Parathyroid adenoma (tissue), 2 donors: ENCODE data around the gene ATRIP.

Experiments
- H2AFZ ChIP-seq: fragments of 300-600 bp; sonication (generic); one replicate; pipeline ENCODE4 v1.7.0; 2017; ENCODE audit warnings: antibody characterized with exemption, mild to moderate bottlenecking
- H3K27ac ChIP-seq: fragments of 300-600 bp; sonication (generic); one replicate; pipeline ENCODE4 v1.7.0; 2017
- H3K27me3 ChIP-seq: fragments of 300-600 bp; sonication (generic); one replicate; pipeline ENCODE4 v1.7.0; 2017; ENCODE audit warnings: low read length; ENCODE audit not compliant: control insufficient read depth, insufficient read depth
- H3K36me3 ChIP-seq: fragments of 300-600 bp; sonication (generic); one replicate; pipeline ENCODE4 v1.7.0; 2017; ENCODE audit warnings: low read length; ENCODE audit not compliant: control insufficient read depth, insufficient read depth
- H3K4me1 ChIP-seq: fragments of 300-600 bp; sonication (generic); one replicate; pipeline ENCODE4 v1.7.0; 2017; ENCODE audit warnings: control low read depth
- H3K4me2 ChIP-seq: fragments of 300-600 bp; sonication (generic); one replicate; pipeline ENCODE4 v1.7.0; 2017; ENCODE audit warnings: low read length
- H3K4me3 ChIP-seq: fragments of 300-600 bp; sonication (generic); one replicate; pipeline ENCODE4 v1.7.0; 2017; ENCODE audit warnings: low read depth, low read length
- H3K79me2 ChIP-seq: fragments of 300-600 bp; sonication (generic); one replicate; pipeline ENCODE4 v1.7.0; 2017; ENCODE audit warnings: control low read depth
- H3K9ac ChIP-seq: fragments of 300-600 bp; sonication (generic); one replicate; pipeline ENCODE4 v1.7.0; 2017; ENCODE audit warnings: mild to moderate bottlenecking
- H3K9me3 ChIP-seq: fragments of 300-600 bp; sonication (generic); one replicate; pipeline ENCODE4 v1.7.0; 2017; ENCODE audit warnings: low read length; ENCODE audit not compliant: control insufficient read depth
- TF ChIP-seq, protein P1 (sequence below): fragments of 300-600 bp; sonication (generic); IDR thresholded peaks from one replicate; pipeline ENCODE4 v1.7.0; 2017; ENCODE audit warnings: antibody characterized with exemption, mild to moderate bottlenecking
- donor health status: primary hyperparathyroidism.

Gene ATRIP

DNA sequence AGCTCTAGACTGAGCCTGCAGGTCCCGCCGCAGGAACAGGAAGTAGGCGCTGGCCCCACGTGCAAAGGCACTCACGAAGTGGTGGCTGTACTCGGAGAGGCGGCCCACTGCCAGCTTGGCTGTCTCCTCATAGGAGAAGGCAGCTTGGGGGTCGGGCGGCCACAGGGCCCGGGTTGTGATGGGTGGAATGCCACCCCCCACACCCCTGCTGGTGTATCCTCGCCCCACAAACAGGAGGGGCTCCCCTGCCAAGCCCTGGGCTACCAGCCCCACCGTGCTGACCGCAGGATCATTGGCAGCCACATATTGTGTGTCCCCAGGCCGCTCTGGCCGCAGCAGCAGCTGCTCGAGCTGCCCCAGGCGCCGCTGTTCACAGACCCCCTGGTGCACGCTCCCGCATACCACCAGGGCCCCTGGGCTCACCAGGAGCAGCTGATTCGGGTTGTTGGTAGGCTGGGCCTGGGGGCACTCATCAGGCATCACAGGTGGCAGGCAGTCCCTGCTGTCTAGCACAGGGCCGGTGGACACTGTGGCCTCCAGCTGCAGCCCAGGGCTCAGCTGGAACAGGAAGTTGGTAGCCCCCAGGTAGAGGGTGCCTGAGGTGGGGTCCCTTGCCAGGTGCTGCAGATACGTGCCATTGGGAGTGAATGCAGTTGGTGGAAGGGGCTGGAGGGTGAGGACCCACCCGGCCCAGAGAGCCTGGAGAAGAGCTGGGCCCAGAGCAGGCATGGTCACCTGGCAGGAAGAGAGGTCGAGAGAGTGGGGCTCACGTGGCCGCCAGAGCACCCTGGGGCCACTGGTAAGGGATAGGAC lies 22.4 kb upstream of the ATRIP start:
- no peak overlapping the region for H3K4me2 ChIP-seq
- peaks cover 26% of the 10 kb centered on the region for H3K4me1 ChIP-seq
- no peak overlapping the region for H2AFZ ChIP-seq
- TF ChIP-seq, protein P1, sequence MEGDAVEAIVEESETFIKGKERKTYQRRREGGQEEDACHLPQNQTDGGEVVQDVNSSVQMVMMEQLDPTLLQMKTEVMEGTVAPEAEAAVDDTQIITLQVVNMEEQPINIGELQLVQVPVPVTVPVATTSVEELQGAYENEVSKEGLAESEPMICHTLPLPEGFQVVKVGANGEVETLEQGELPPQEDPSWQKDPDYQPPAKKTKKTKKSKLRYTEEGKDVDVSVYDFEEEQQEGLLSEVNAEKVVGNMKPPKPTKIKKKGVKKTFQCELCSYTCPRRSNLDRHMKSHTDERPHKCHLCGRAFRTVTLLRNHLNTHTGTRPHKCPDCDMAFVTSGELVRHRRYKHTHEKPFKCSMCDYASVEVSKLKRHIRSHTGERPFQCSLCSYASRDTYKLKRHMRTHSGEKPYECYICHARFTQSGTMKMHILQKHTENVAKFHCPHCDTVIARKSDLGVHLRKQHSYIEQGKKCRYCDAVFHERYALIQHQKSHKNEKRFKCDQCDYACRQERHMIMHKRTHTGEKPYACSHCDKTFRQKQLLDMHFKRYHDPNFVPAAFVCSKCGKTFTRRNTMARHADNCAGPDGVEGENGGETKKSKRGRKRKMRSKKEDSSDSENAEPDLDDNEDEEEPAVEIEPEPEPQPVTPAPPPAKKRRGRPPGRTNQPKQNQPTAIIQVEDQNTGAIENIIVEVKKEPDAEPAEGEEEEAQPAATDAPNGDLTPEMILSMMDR: no peak
- no peak overlapping the region for H3K4me3 ChIP-seq
- no peak overlapping the region for H3K9ac ChIP-seq
- no peaks in the 10 kb centered on the region for H3K36me3 ChIP-seq
- no peaks in the 10 kb centered on the region for H3K79me2 ChIP-seq
- H3K27ac ChIP-seq: no peak overlapping the region
- no peaks in the 10 kb centered on the region for H3K27me3 ChIP-seq
- no peaks in the 10 kb centered on the region for H3K9me3 ChIP-seq

DNA sequence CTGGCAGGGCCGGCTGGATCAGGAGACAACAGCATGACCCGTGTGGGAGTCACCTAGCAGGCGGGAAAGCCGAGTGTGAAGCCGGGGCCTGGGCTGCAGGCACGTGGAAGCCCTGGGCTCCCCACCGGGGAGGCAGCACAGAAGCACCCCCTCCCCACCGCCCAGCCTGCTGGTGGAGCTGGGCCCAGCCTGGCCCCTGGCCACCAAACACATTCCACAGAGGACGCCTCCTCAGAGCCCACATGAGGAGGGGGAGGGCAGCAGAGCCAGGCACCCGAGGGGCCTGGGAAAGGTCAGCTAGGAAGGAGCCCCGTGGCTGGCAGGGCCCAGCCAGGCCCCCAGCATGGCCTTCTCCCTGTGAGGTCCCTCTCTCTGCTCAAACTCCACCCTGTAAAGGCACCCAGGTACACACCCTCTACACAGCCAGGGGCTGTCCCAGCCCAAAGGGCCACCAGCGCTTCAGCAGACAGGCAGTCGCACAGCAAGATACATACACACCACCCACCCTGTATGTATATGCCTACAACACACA lies 21.2 kb upstream of the ATRIP start:
- H3K36me3 ChIP-seq: no peaks in the 10 kb centered on the region
- H3K4me2 ChIP-seq: no peak overlapping the region
- no peak overlapping the region for H3K9ac ChIP-seq
- peaks cover 31% of the 10 kb centered on the region for H3K4me1 ChIP-seq
- H3K9me3 ChIP-seq: no peaks in the 10 kb centered on the region
- no peak overlapping the region for H2AFZ ChIP-seq
- no peak overlapping the region for H3K4me3 ChIP-seq
- no peaks in the 10 kb centered on the region for H3K79me2 ChIP-seq
- TF ChIP-seq, protein P1: no peak
- H3K27ac ChIP-seq: no peak overlapping the region
- H3K27me3 ChIP-seq: no peaks in the 10 kb centered on the region

DNA sequence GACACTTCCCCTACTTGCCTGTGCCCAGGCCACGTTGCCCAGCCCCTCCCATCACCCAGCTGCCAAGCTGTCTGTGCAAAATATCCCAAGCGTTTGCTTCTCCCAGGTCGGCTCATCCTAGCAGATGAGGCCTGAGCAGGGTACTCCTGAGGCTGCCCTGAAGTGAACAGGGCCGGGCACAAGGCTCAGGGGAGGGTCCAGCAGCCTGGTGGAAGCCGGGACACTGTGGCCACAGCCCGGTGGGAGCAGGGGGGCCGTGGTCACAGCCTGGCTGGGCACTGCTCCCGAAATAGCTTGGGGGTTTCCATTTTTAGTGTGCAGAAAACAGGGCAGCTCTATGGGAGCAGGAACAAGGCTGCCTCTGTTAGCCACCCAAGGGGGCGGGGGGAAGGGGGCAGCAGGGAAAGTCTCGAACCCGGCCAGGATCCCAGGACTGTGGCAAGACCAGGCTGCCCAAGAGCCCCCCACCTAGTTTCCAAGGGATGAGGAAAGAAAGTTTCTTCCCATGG lies 20.1 kb upstream of the ATRIP start:
- H3K4me2 ChIP-seq: no peak overlapping the region
- TF ChIP-seq, protein P1: no peak
- H3K4me3 ChIP-seq: no peak overlapping the region
- no peaks in the 10 kb centered on the region for H3K36me3 ChIP-seq
- peak overlapping the region; percentile 36 for H3K27ac ChIP-seq
- peaks cover 34% of the 10 kb centered on the region for H3K4me1 ChIP-seq
- no peak overlapping the region for H3K9ac ChIP-seq
- H3K9me3 ChIP-seq: no peaks in the 10 kb centered on the region
- no peaks in the 10 kb centered on the region for H3K27me3 ChIP-seq
- H2AFZ ChIP-seq: peak overlapping the region; percentile 53
- H3K79me2 ChIP-seq: no peaks in the 10 kb centered on the region

DNA sequence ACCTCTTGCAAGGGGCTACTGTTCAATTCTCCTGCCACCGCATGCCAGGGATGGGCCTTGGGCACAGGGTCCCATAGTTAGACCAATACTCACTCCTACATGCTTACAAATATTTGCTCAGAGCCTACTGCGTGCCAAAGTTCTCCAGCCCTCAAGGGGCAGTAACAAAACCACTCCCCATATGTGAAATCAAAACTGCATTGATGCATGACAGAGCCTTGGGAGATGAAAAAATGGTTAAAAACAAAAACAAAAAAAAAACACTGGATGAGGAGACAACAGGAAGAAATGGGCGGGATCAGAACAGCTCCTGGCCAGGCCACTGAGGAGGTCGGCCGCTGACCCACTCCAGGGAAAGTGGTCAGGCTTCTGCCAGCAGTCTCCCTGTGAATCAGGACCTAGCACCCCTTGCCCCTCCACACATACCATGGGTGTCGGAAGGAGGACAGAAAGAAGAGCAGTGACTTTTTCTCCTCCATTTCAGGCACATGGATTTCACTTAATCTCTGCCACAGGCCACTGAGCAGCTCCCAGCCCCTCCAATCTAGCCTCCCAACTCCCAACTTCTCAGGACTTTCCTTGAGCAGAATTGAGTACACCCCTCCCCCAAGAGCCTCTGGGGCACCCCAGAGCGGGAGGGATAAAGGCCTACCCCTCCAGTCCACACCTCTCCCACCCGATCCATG lies 19.4 kb upstream of the ATRIP start:
- no peaks in the 10 kb centered on the region for H3K9me3 ChIP-seq
- H3K36me3 ChIP-seq: no peaks in the 10 kb centered on the region
- no peak overlapping the region for H3K9ac ChIP-seq
- peak overlapping the region; percentile 15 for H2AFZ ChIP-seq
- H3K4me3 ChIP-seq: no peak overlapping the region
- no peaks in the 10 kb centered on the region for H3K27me3 ChIP-seq
- TF ChIP-seq, protein P1: no peak
- H3K4me1 ChIP-seq: peaks cover 40% of the 10 kb centered on the region
- H3K79me2 ChIP-seq: no peaks in the 10 kb centered on the region
- no peak overlapping the region for H3K4me2 ChIP-seq
- peak overlapping the region; percentile 20 for H3K27ac ChIP-seq
